HCT116 (cell line): Measurements from ENCODE around the gene HK1. TPM values are rescaled to one million over a fixed set of nuclear protein-coding genes. Genes with fewer than 3 reads are reported as not detected.
"Not testable (repeated sequence)": the region's sequence is repeated elsewhere in the genome, so short reads cannot be mapped to it uniquely, and the experiment has no call there.

Source experiments
- ATAC-seq: fragments of 200-7000 bp; cut with Tn5 transposase; 2 replicates; pipeline ENCODE4 v1.9.1; 2020; ENCODE audit warnings: mild to moderate bottlenecking, moderate library complexity
- BruUV-seq: library from RNA; stranded (reverse); fragments of 400-500 nt; replicated peaks from 2 replicates; lab custom pipeline; 2021; lab: Mats Ljungman, UMichigan
- CTCF ChIA-PET: fragments of 300-600 bp; sonication (Branson Sonifier 250); formaldehyde crosslinking; loops from one replicate; lab custom pipeline; 2021; ENCODE audit warnings: antibody characterized with exemption; lab: Charles Lee
- POLR2A ChIA-PET: fragments of 300-600, 350-600 bp; sonication (Branson Sonifier 250); formaldehyde crosslinking; loops from one replicate; lab custom pipeline; 2021; ENCODE audit warnings: antibody characterized with exemption; lab: Charles Lee
- RAD21 ChIA-PET, 2 experiments: fragments of 300-600 bp; sonication (Branson Sonifier 250); formaldehyde crosslinking; loops; one replicate each; lab custom pipeline; 2023; ENCODE audit warnings: low total read pairs in 2 of 2; ENCODE audit not compliant: uncharacterized antibody in 2 of 2, unreplicated experiment in 2 of 2, low non-redundant PET in 1 of 2; lab: Charles Lee
- DNase-seq: peaks from one replicate; pipeline ENCODE4 v3.0.0-alpha.2; 2010; ENCODE audit warnings: low read depth, low spot score
- H2AFZ ChIP-seq: fragments of 200-600 bp; shearing (Covaris generic), sonication (generic); 2 replicates; pipeline ENCODE4 v1.6.1; 2017; ENCODE audit warnings: low read depth, mixed run types, mixed read lengths, antibody characterized with exemption, low read length; ENCODE audit not compliant: poor library complexity, severe bottlenecking
- H3K27ac ChIP-seq: 2 replicates; pipeline ENCODE4 v1.5.1; 2012; ENCODE audit warnings: low read depth, low read length
- H3K27me3 ChIP-seq: fragments of 200-600 bp; sonication (generic); 2 replicates; pipeline ENCODE4 v1.6.1; 2016; ENCODE audit warnings: mixed run types, low read length, mixed read lengths; ENCODE audit not compliant: insufficient read depth
- H3K36me3 ChIP-seq, 2 experiments: fragments of 200-500 bp in 1 of 2; fragments of 200-600 bp in 1 of 2; sonication (Bioruptor generic) in 1 of 2; sonication (generic) in 1 of 2; 2 replicates each; pipeline versions ENCODE4 v1.5.1 to v1.6.1; 2014 to 2016; ENCODE audit warnings: low read length in 2 of 2, inconsistent platforms in 1 of 2, mixed read lengths in 1 of 2, mixed run types in 1 of 2; ENCODE audit not compliant: insufficient read depth in 2 of 2, control insufficient read depth in 1 of 2
- H3K4me1 ChIP-seq, 2 experiments: fragments of 200-600 bp in 1 of 2; sonication (generic) in 1 of 2; 2 replicates each; pipeline versions ENCODE4 v1.5.1 to v1.6.1; 2012 to 2017; ENCODE audit warnings: low read length in 2 of 2, inconsistent platforms in 1 of 2, mild to moderate bottlenecking in 1 of 2, mixed read lengths in 1 of 2, mixed run types in 1 of 2, moderate library complexity in 1 of 2; ENCODE audit not compliant: insufficient read depth in 2 of 2, control insufficient read depth in 1 of 2
- H3K4me2 ChIP-seq: fragments of 200-600 bp; sonication (generic); 2 replicates; pipeline ENCODE4 v1.6.1; 2017; ENCODE audit warnings: mixed run types, low read length, mixed read lengths
- H3K4me3 ChIP-seq, 2 experiments: fragments of 200-600 bp in 1 of 2; sonication (generic) in 1 of 2; replicated peaks in 1 of 2; 2 replicates each; pipeline ENCODE4 v1.5.1; 2011 to 2016; ENCODE audit warnings: low read length in 2 of 2, control low read depth in 1 of 2, low read depth in 1 of 2, mild to moderate bottlenecking in 1 of 2, mixed read lengths in 1 of 2, mixed run types in 1 of 2
- H3K79me2 ChIP-seq: fragments of 200-600 bp; sonication (generic); 2 replicates; pipeline ENCODE4 v1.6.1; 2017; ENCODE audit warnings: mild to moderate bottlenecking, mixed run types, low read length, moderate library complexity, mixed read lengths; ENCODE audit not compliant: insufficient read depth
- H3K9ac ChIP-seq: fragments of 200-600 bp; sonication (generic); 2 replicates; pipeline ENCODE4 v1.6.1; 2016; ENCODE audit warnings: low read length, mixed read lengths
- H3K9me2 ChIP-seq: fragments of 200-600 bp; sonication (generic), shearing (Covaris generic); 2 replicates; pipeline ENCODE4 v1.6.1; 2017; ENCODE audit warnings: mixed run types, mild to moderate bottlenecking, moderate library complexity; ENCODE audit not compliant: insufficient read depth
- H3K9me3 ChIP-seq, 2 experiments: fragments of 200-500 bp in 1 of 2; fragments of 200-600 bp in 1 of 2; sonication (Bioruptor generic) in 1 of 2; sonication (generic) in 1 of 2; 2 replicates each; pipeline ENCODE4 v1.6.1; 2014 to 2017; ENCODE audit warnings: low read length in 2 of 2, mixed read lengths in 2 of 2, inconsistent platforms in 1 of 2, low read depth in 1 of 2, mild to moderate bottlenecking in 1 of 2, mixed run types in 1 of 2, moderate library complexity in 1 of 2; ENCODE audit not compliant: control insufficient read depth in 1 of 2, insufficient read depth in 1 of 2
- H4K20me1 ChIP-seq: fragments of 200-600 bp; sonication (generic), shearing (Covaris generic); 2 replicates; pipeline ENCODE4 v1.6.1; 2017; ENCODE audit warnings: mixed run types, mild to moderate bottlenecking, moderate library complexity; ENCODE audit not compliant: insufficient read depth
- EGR1 ChIP-seq: IDR thresholded peaks from 2 replicates; pipeline ENCODE4 v1.6.1; 2012; ENCODE audit warnings: low read depth
- EZH2 ChIP-seq: fragments of 200-600 bp; sonication (generic); IDR thresholded peaks from 2 replicates; pipeline ENCODE4 v1.6.1; 2017; ENCODE audit warnings: antibody characterized with exemption, mixed run types
- POLR2A ChIP-seq: IDR thresholded peaks from 2 replicates; pipeline ENCODE4 v1.7.0; 2011; ENCODE audit warnings: borderline replicate concordance; ENCODE audit not compliant: insufficient read depth, insufficient read length; ENCODE audit errors: extremely low read depth
- SRF ChIP-seq: IDR thresholded peaks from 2 replicates; pipeline ENCODE4 v1.6.1; 2012; ENCODE audit warnings: low read depth
- TCF7L2 ChIP-seq: IDR thresholded peaks from 2 replicates; pipeline ENCODE4 v1.7.0; 2011; ENCODE audit warnings: borderline replicate concordance, inconsistent platforms; ENCODE audit not compliant: insufficient read depth, insufficient read length; ENCODE audit errors: extremely low read depth
- YY1 ChIP-seq: IDR thresholded peaks from 2 replicates; pipeline ENCODE4 v1.6.1; 2011; ENCODE audit warnings: low read length, low read depth, moderate library complexity, mild to moderate bottlenecking; ENCODE audit not compliant: insufficient replicate concordance; ENCODE audit errors: extremely low read depth
- ZNF274 ChIP-seq: fragments of 200-500 bp; sonication (Bioruptor generic); IDR thresholded peaks from 2 replicates; pipeline ENCODE4 v1.6.1; 2014; ENCODE audit warnings: mild to moderate bottlenecking, low read depth, low read length, inconsistent platforms
- intact Hi-C: fragments of 100-400 bp; cut with micrococcal nuclease; formaldehyde crosslinking; loops from 2 replicates; pipeline ENCODE4 v1.10.0; 2022
- total RNA-seq: library from RNA; stranded (reverse); gene quantifications from one replicate; pipeline ENCODE4 v1.2.1, GENCODE V29; 2021; ENCODE audit not compliant: unreplicated experiment
- TF ChIP-seq, protein P1 (sequence below): IDR thresholded peaks from 2 replicates; pipeline ENCODE4 v1.6.1; 2012; ENCODE audit warnings: low read depth
- TF ChIP-seq, protein P2 (sequence below), 3 experiments: fragments of 200-600 bp in 1 of 3; sonication (generic) in 1 of 3; IDR thresholded peaks in 2 of 3; conservative IDR thresholded peaks in 1 of 3; 2 replicates each; pipeline ENCODE4 v1.5.1; 2012 to 2017; ENCODE audit warnings: low read depth in 2 of 3, low read length in 2 of 3, antibody characterized with exemption in 1 of 3, borderline replicate concordance in 1 of 3, control low read depth in 1 of 3, mild to moderate bottlenecking in 1 of 3, mixed read lengths in 1 of 3, mixed run types in 1 of 3, moderate library complexity in 1 of 3; ENCODE audit not compliant: insufficient read depth in 1 of 3

Gene HK1
- total RNA-seq, 1 experiment from 2014 or later: 50.3 TPM

DNA sequence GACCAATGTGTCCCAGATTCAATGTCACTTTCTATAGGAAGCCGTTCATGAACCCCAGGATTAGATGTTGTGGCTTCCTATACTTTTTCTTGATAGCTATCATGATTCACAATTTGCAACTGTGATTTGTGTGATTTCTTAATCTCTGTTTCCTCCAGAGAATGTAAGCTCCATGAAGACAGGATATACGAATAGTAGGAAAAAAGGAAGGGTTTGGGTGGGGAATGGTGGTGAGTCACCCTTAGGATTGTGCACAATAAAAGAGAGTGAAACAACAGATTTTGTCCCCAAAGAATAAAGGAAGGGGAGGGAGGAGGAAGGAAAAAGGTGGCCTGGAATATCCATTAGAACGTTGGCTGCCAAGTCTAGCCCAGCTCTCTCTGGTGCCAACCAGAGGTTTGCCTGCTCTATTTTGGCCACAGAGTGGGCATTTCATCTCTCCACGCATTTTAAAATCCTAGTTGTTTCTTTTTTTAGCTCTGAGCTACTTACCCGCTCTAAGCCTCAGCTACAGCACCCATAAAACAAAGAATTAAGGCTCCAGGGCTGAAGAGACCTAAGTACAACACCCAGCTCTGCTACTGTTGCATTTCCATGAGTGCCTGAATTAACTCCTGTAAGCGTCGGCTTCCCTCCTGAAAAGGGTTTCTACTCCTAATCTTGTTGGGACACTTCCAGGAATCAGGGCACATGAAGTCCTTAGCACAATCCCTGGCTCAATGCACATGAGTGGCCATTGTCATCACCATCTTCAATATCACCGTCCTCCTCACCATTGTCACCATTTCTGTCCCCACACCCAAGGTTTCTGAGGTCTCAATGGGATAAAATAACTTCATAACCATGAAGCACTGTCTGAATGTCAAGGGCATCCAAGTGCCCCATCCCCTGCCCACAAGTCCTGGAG is 3.5 kb downstream of the HK1 start (continued):
- no peak for TF ChIP-seq YY1
- no peak for TF ChIP-seq ZNF274

GRCh38 chr10:69284402-69284801 is 6.1 kb downstream of the HK1 start:
- intact Hi-C loops, DNase-seq, H3K36me3 ChIP-seq, H3K4me3 ChIP-seq, H2AFZ ChIP-seq, H3K9ac ChIP-seq, POLR2A ChIA-PET, H3K4me1 ChIP-seq, ATAC-seq, BruUV-seq, H3K9me2 ChIP-seq, RAD21 ChIA-PET, H3K9me3 ChIP-seq, H4K20me1 ChIP-seq, H3K27ac ChIP-seq, H3K4me2 ChIP-seq, H3K27me3 ChIP-seq, H3K79me2 ChIP-seq, CTCF ChIA-PET: not testable (repeated sequence)

GRCh38 chr10:69285699-69286098 is 7.4 kb downstream of the HK1 start:
- H3K36me3 ChIP-seq: no peaks in the 10 kb centered on the region

More at GRCh38 chr10:69285699-69286098, 7.4 kb downstream of the HK1 start:
- H3K27me3 ChIP-seq: no peaks in the 10 kb centered on the region
- no peak for DNase-seq
- no peak overlapping the region for H3K27ac ChIP-seq
- H3K9ac ChIP-seq: no peak overlapping the region
- no TSS peak for BruUV-seq
- intact Hi-C loops: no loop called here
- H4K20me1 ChIP-seq: no peaks in the 10 kb centered on the region
- H3K4me1 ChIP-seq: no peaks in the 10 kb centered on the region
- RAD21 ChIA-PET: no interaction called here
- no peak for ATAC-seq
- no peaks in the 10 kb centered on the region for H3K79me2 ChIP-seq
- H3K4me2 ChIP-seq: no peak overlapping the region
- no peak overlapping the region for H2AFZ ChIP-seq
- POLR2A ChIA-PET: no interaction called here
- CTCF ChIA-PET: no interaction called here
- TF ChIP-seq POLR2A (no peak), EZH2 (no peak), EGR1 (no peak), SRF (no peak), TCF7L2 (no peak), YY1 (no peak), ZNF274 (no peak)
- TF ChIP-seq, protein P1, sequence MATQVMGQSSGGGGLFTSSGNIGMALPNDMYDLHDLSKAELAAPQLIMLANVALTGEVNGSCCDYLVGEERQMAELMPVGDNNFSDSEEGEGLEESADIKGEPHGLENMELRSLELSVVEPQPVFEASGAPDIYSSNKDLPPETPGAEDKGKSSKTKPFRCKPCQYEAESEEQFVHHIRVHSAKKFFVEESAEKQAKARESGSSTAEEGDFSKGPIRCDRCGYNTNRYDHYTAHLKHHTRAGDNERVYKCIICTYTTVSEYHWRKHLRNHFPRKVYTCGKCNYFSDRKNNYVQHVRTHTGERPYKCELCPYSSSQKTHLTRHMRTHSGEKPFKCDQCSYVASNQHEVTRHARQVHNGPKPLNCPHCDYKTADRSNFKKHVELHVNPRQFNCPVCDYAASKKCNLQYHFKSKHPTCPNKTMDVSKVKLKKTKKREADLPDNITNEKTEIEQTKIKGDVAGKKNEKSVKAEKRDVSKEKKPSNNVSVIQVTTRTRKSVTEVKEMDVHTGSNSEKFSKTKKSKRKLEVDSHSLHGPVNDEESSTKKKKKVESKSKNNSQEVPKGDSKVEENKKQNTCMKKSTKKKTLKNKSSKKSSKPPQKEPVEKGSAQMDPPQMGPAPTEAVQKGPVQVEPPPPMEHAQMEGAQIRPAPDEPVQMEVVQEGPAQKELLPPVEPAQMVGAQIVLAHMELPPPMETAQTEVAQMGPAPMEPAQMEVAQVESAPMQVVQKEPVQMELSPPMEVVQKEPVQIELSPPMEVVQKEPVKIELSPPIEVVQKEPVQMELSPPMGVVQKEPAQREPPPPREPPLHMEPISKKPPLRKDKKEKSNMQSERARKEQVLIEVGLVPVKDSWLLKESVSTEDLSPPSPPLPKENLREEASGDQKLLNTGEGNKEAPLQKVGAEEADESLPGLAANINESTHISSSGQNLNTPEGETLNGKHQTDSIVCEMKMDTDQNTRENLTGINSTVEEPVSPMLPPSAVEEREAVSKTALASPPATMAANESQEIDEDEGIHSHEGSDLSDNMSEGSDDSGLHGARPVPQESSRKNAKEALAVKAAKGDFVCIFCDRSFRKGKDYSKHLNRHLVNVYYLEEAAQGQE: no peak
- TF ChIP-seq, protein P2, sequence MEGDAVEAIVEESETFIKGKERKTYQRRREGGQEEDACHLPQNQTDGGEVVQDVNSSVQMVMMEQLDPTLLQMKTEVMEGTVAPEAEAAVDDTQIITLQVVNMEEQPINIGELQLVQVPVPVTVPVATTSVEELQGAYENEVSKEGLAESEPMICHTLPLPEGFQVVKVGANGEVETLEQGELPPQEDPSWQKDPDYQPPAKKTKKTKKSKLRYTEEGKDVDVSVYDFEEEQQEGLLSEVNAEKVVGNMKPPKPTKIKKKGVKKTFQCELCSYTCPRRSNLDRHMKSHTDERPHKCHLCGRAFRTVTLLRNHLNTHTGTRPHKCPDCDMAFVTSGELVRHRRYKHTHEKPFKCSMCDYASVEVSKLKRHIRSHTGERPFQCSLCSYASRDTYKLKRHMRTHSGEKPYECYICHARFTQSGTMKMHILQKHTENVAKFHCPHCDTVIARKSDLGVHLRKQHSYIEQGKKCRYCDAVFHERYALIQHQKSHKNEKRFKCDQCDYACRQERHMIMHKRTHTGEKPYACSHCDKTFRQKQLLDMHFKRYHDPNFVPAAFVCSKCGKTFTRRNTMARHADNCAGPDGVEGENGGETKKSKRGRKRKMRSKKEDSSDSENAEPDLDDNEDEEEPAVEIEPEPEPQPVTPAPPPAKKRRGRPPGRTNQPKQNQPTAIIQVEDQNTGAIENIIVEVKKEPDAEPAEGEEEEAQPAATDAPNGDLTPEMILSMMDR (IDR thresholded peaks at IDR 0.05 in 2 of 3, conservative IDR thresholded peaks at IDR 0.05 in 1 of 3; ENCODE audit: borderline replicate concordance in 1 of 3, insufficient read depth in 1 of 3, low read depth in 2 of 3, low read length in 2 of 3): no peak
- H3K9me2 ChIP-seq: no peaks in the 10 kb centered on the region
- H3K4me3 ChIP-seq: no peak overlapping the region
- no peaks in the 10 kb centered on the region for H3K9me3 ChIP-seq
